Motor neuron (in vitro differentiated cells): ENCODE measurements around the gene HLA-DOA. TPM values are rescaled to one million over a fixed set of nuclear protein-coding genes. Genes with fewer than 3 reads are reported as not detected.
A peak's percentile ranks its signal among the peaks of the same experiment; 100 is the strongest.

ENCODE experiments used
- ATAC-seq, 8 experiments: fragments of 200-7000 bp; cut with Tn5 transposase; replicated peaks in 6 of 8; 2 replicates each; pipeline ENCODE4 v1.8.0; 2021; ENCODE audit warnings: mild to moderate bottlenecking in 8 of 8, moderate library complexity in 8 of 8
- H3K27ac ChIP-seq, 2 donors: fragments of 250-450 bp; sonication (Bioruptor Pico); 2 replicates each; pipeline ENCODE4 v1.9.0; 2021; ENCODE audit warnings: antibody characterized with exemption in 2 of 2, mild to moderate bottlenecking in 2 of 2, moderate library complexity in 1 of 2
- H3K4me1 ChIP-seq, 2 donors: fragments of 250-450 bp; sonication (Bioruptor Pico); replicated peaks in 1 of 2; 2 replicates each; pipeline ENCODE4 v1.6.1; 2021; ENCODE audit warnings: antibody characterized with exemption in 2 of 2, mild to moderate bottlenecking in 2 of 2, moderate library complexity in 1 of 2
- H3K4me3 ChIP-seq, 5 donors: fragments of 250-450 bp; sonication (Bioruptor Pico); 2 replicates each; pipeline ENCODE4 v1.9.0; 2021; ENCODE audit warnings: antibody characterized with exemption in 5 of 5, mild to moderate bottlenecking in 5 of 5, moderate library complexity in 4 of 5
- WGBS, 10 experiments: fragments of 450-650 bp; shearing (Covaris generic); methylation state at CpG; one replicate each; pipeline ENCODE4 v1.0.0; 2022; 5-methylcytosine and 5-hydroxymethylcytosine counted together
- in situ Hi-C, 9 experiments: fragments of 400-800 bp; cut with MboI; loops; one replicate each; pipeline ENCODE4 v1.15.0; 2021; ENCODE audit warnings: low sequenced_read_pairs in 9 of 9, low pct_unique_long_range_greater_than_20kb in 2 of 9; ENCODE audit not compliant: unreplicated experiment in 9 of 9
- total RNA-seq, 8 experiments: library from RNA; unstranded; fragments of 300-600 nt; gene quantifications; 2 replicates each; pipeline versions ENCODE4 v1.2.3 to v1.2.4, GENCODE V29; 2022

HLA-DOA gene
- total RNA-seq, 8 experiments from 2014 or later = 0.21 to 1.3 (median 0.54) TPM

DNA sequence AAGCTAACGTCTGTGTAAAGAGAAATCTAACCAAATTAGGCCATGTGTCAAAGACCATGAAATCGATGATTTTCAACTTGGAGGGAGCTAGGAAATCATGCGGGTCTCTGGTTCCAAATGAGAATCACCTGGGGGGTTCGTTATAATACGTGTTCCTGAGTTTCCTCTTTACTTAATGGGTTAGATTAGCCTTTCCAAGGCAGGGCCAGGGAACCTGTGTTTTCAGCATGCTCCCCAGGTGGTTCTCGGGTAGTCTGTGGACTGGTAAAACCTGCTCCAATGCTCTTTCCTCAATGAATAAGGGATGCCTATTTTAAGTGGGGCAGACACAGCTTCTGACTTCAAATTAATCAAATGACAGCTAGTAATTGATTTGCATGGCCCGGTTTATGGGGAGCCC, 965 bp upstream of the HLA-DOA start:
- no peak overlapping the region for H3K4me3 ChIP-seq
- in situ Hi-C loops = loop anchor here in 7 of 9 experiments (5.0 to 25.0 kb wide), 4 partner anchors 67 to 234 kb away; partner anchors contain the start of gene HLA-DPB1 (in 1 of the 7)
- 42 to 100% (median 79%) methylated on average over 1 to 7 of the region's 7 CpGs; no CpG with 5 or more reads in 2 of the 10 experiments for WGBS, 10 experiments

GRCh38 chr6:33007831-33008400, 1.5 kb downstream of the HLA-DOA start:
- H3K4me3 ChIP-seq = no peak overlapping the region
- in situ Hi-C loops = loop anchor here in 5 of 9 experiments (25.0 kb wide), 2 partner anchors 129 to 229 kb away; no protein-coding TSS in a partner anchor
- H3K27ac ChIP-seq = no peak overlapping the region
- H3K4me1 ChIP-seq = no peaks in the 10 kb centered on the region
- no peak for ATAC-seq
- WGBS, 10 experiments = 68 to 100% (median 74%) methylated on average over 4 to 12 of the region's 26 CpGs; no CpG with 5 or more reads in 4 of the 10 experiments

More for the DNA sequence above, 965 bp upstream of the HLA-DOA start:
- H3K4me1 ChIP-seq = peaks cover 0 to 2% of the 10 kb centered on the region in 2 donors
- no peak overlapping the region for H3K27ac ChIP-seq
- no peak for ATAC-seq

- H3K27ac ChIP-seq = no peak overlapping the region
- H3K4me3 ChIP-seq = no peak overlapping the region
- in situ Hi-C loops = loop anchor here in 5 of 9 experiments (25.0 kb wide), 2 partner anchors 132 to 232 kb away; no protein-coding TSS in a partner anchor
- WGBS, 10 experiments = 20 to 82% (median 57%) methylated on average over 1 to 4 of the region's 6 CpGs; no CpG with 5 or more reads in 3 of the 10 experiments
- H3K4me1 ChIP-seq = no peaks in the 10 kb centered on the region
- no peak for ATAC-seq
These were observed 4.5 kb downstream of the HLA-DOA start for GRCh38 chr6:33004940-33005339.

- Histone ChIP-seq H3K4me3 (no peak overlapping the region), H3K4me1 (no peaks in the 10 kb centered on the region), H3K27ac (no peak overlapping the region)
- in situ Hi-C loops = loop anchor here in 5 of 9 experiments (25.0 kb wide), 2 partner anchors 136 to 236 kb away; no protein-coding TSS in a partner anchor
- ATAC-seq = no peak
- WGBS, 10 experiments = 0 to 86% (median 33%) methylated on average over 1 to 4 of the region's 4 CpGs; no CpG with 5 or more reads in 2 of the 10 experiments
These were observed 7.7 kb downstream of the HLA-DOA start for GRCh38 chr6:33001685-33002084.

DNA sequence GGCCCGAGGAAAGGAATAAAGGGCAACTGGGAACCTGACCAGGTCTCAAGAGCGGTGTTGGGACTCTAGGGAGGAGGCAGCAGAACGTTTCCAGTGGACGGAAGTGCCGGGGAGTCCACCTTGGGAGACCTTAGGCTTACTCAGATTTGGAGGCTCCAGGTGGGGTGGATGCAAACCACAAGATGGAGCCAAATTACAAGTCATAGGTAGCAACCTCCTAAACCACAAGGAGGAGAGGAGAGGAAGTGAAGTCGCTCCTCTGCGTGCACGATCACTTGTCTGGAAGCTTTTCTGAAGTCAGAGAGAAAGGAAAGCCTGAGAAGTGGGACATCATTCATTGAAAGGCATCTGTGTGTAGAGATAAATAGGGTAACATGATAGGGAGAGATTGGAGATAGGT, 9.3 kb downstream of the HLA-DOA start:
- ATAC-seq = no peak
- WGBS, 10 experiments = 8 to 61% (median 44%) methylated on average over 2 to 8 of the region's 8 CpGs; no CpG with 5 or more reads in 2 of the 10 experiments
- in situ Hi-C loops = loop anchor here in 5 of 9 experiments (25.0 kb wide), 2 partner anchors 137 to 237 kb away; no protein-coding TSS in a partner anchor

DNA sequence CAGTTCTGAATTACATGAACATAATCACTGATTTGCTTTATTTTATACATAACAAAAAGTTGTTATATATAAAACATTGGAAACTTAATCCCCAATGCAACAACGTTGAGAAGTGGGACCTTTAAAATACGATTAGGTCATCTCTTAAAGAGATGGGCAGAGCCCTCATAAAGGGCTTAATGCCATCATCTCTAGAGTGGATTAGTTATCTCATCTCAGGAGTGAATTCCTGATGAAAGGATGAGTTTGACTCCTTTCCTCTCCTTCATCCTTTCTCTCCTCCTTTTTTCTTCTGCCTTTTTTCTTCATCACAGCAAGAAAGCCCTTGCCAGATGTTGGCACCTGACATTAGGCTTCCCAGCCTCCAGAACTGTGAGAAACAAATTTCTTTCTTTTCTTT, 13.9 kb downstream of the HLA-DOA start:
- H3K4me3 ChIP-seq = no peak overlapping the region
- no peaks in the 10 kb centered on the region for H3K4me1 ChIP-seq
- in situ Hi-C loops = loop anchor here in 4 of 9 experiments (25.0 kb wide), 1 partner anchor 108 kb away; no protein-coding TSS in a partner anchor
- no peak for ATAC-seq
- H3K27ac ChIP-seq = no peak overlapping the region
- WGBS, 10 experiments = 0 to 44% (median 17%) methylated on average over 2 of the region's 2 CpGs; no CpG with 5 or more reads in 1 of the 10 experiments

More for the DNA sequence above, 9.3 kb downstream of the HLA-DOA start:
- H3K4me3 ChIP-seq = no peak overlapping the region
- no peaks in the 10 kb centered on the region for H3K4me1 ChIP-seq
- no peak overlapping the region for H3K27ac ChIP-seq

DNA sequence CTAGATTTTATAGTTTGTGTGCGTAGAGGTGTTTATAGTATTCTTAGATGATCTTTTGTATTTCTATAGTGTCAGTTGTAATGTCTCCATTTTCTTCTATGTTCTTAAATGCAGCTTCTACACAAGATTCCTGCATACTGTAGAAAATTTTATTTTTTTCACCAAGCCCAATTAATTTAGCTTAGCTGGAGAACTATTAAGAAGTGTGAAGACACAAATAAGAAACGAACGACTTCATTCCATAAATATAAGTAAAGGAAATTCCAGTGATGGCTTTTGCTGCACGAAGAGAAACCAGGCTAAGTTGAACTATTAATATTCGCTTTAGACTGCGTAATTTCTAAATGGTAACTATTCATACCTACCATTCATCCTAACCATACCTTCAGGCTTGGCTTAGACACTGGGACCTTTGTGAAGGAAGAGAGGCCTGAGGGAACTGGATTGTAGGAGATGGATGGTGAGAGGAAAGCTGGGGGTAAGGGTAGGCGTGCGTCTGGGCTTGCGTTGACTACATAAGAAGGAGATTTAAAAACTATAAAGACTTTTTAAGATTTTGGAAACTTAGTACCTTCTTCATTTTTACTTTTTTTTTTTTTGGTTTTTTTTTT, 15.9 kb downstream of the HLA-DOA start:
- ATAC-seq = no peak
- 60 to 100% (median 90%) methylated on average over 1 to 9 of the region's 9 CpGs for WGBS, 10 experiments
- Histone ChIP-seq H3K4me1 (no peaks in the 10 kb centered on the region), H3K4me3 (no peak overlapping the region), H3K27ac (no peak overlapping the region)
- in situ Hi-C loops = loop anchor here in 4 of 9 experiments (25.0 kb wide), 1 partner anchor 106 kb away; no protein-coding TSS in a partner anchor

DNA sequence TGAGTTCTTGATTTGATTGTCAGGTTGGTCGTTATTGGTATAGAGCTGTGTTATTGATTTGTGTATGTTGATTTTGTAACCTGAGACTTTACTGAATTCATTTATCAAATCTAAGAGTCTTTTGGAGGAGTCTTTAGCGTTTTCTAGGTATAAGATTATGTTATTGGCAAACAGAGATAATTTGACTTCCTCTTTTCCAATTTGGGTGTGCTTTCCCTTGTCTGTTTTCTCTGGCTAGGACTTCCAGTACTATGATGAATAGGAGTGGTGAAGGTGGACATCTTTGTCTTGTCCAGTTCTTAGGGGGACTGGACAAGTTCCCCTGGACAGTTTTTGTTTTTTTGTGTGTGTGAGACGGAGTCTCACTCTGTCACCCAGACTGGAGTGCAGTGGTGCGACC, 17.4 kb downstream of the HLA-DOA start:
- in situ Hi-C loops = loop anchor here in 4 of 9 experiments (25.0 kb wide), 1 partner anchor 105 kb away; no protein-coding TSS in a partner anchor
- WGBS, 10 experiments = 20 to 80% (median 56%) methylated on average over 1 to 4 of the region's 4 CpGs; no CpG with 5 or more reads in 1 of the 10 experiments
- H3K27ac ChIP-seq = no peak overlapping the region

GRCh38 chr6:32989368-32989767, 20.0 kb downstream of the HLA-DOA start:
- in situ Hi-C loops = loop anchor here in 4 of 9 experiments (25.0 kb wide), 1 partner anchor 102 kb away; no protein-coding TSS in a partner anchor
- H3K4me3 ChIP-seq = no peak overlapping the region
- 40 to 100% (median 89%) methylated on average over 1 of the region's 1 CpG; no CpG with 5 or more reads in 6 of the 10 experiments for WGBS, 10 experiments
- H3K27ac ChIP-seq = no peak overlapping the region
- no peaks in the 10 kb centered on the region for H3K4me1 ChIP-seq
- ATAC-seq = no peak

More for the DNA sequence above, 17.4 kb downstream of the HLA-DOA start:
- no peak overlapping the region for H3K4me3 ChIP-seq
- no peak for ATAC-seq
- H3K4me1 ChIP-seq = no peaks in the 10 kb centered on the region

DNA sequence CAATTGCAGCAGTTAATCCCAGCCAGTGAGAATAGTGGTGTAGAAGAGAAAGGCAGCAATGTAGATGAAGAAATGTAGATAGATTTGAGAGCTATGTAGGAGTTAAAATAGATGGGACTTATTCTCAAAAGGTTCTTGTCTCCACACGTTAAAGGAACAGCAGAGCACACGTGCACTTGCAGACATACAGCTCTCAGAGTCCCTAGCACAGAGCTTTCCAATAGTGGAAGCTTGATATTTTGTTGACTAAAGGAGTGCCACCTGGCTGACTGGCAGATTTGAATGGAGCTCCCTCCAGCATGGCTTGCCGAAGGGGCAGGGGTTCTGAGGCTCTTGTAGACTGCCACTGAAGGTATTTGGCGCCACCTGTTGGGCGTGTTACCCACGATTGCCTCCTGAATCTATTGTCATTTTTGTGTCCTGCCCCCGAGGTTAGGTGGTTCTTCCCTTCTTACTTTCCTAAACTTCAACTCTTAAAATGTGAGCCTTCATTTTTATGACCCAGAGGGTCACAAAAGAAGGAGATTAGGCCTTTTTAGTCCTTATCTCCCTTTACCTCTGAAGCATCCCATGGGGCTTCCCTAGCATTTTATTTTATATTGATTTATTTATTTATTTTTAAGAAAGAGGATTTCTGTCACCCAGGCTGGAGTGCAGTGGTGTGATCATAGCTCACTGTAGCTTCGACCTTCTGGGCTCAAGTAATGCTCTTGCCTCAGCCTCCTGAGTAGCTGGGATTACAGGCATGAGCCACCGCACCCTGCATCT, 24.6 kb downstream of the HLA-DOA start:
- Histone ChIP-seq H3K4me3 (no peak overlapping the region), H3K4me1 (no peaks in the 10 kb centered on the region), H3K27ac (no peak overlapping the region)
- peak; percentile 46 to 80 (median 72) for ATAC-seq
- WGBS, 10 experiments = 0 to 33% (median 0%) methylated on average over 1 to 8 of the region's 9 CpGs
- in situ Hi-C loops = loop anchor here in 4 of 9 experiments (25.0 kb wide), 1 partner anchor 98 kb away; no protein-coding TSS in a partner anchor

DNA sequence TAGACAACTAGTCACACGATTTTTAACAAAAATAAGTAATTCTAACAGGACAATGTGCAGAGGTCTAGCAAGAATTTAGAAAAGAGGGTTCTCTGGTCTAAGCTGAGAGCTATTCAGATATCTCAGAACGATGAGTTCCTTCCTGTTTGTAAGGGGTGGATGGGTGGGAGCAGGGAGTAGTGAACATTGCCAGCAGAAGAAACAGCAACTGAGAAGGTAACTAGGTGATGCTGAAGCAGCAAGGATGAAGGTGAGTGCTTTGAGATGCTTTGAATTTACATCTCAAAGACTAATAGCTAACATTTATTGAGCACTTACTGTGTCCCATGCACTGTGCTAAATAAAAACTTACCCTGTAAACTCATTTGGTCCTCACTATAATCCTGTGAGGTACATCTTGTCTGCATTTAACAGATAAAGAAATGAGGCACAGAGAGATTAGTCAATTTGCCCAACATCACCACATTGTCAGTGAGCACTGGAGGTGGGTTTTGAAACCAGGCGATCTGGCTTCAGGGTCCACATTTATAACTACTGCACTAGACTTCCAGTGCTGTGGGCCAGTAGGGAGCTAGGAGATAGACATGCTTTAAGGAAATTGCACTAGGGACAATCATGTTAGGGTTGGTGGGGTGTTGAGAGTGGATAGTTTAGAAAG, 25.3 kb downstream of the HLA-DOA start:
- 0 to 86% (median 40%) methylated on average over 1 to 3 of the region's 3 CpGs; no CpG with 5 or more reads in 1 of the 10 experiments for WGBS, 10 experiments
- peak in 6 of 8 experiments; percentile 1 to 25 (median 8) for ATAC-seq
- in situ Hi-C loops = loop anchor here in 4 of 9 experiments (25.0 kb wide), 1 partner anchor 97 kb away; no protein-coding TSS in a partner anchor
- H3K4me3 ChIP-seq = no peak overlapping the region
- H3K27ac ChIP-seq = no peak overlapping the region
- H3K4me1 ChIP-seq = no peaks in the 10 kb centered on the region

DNA sequence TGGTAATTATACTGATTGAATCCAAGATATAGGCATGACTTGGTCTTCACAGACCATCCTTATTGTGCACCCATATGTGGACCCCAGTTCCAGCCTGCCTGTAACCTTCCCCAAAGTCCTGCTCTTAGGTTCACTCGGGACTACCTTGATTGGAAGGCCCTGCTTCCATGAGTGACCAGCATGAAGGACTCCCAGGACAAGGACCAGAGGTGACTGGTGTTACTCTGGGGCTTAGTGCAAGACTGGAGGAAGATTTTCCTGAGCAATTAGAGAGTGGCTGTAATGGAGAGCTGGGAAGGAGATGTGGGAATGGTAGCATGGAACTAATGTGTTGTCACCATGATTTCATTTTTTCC, 25.9 kb downstream of the HLA-DOA start:
- no peak overlapping the region for H3K4me3 ChIP-seq
- H3K27ac ChIP-seq = no peak overlapping the region
- in situ Hi-C loops = loop anchor here in 4 of 9 experiments (25.0 kb wide), 1 partner anchor 96 kb away; no protein-coding TSS in a partner anchor
- peak in 7 of 8 experiments; percentile 4 to 22 (median 10) for ATAC-seq
- 80 to 100% (median 83%) methylated on average over 1 of the region's 1 CpG; no CpG with 5 or more reads in 7 of the 10 experiments for WGBS, 10 experiments
- H3K4me1 ChIP-seq = no peaks in the 10 kb centered on the region
